Measurements from ENCODE around the gene GCN1.

The GCN1 gene

GRCh38 chr12:120142231-120142877, 52.2 kb downstream of the GCN1 start:
- no peak for DNase-seq (ENCODE audit: low read depth)

GRCh38 chr12:120141336-120141735, 53.2 kb downstream of the GCN1 start:
- DNase-seq (ENCODE audit: low read depth), result no peak

- DNase-seq (ENCODE audit: low read depth), result no peak
Observed at GRCh38 chr12:120140603-120141002, 53.9 kb downstream of the GCN1 start.

GRCh38 chr12:120139958-120140357, 54.6 kb downstream of the GCN1 start:
- no peak for DNase-seq (ENCODE audit: low read depth)

GRCh38 chr12:120138366-120138765, 56.1 kb downstream of the GCN1 start:
- no peak for DNase-seq (ENCODE audit: low read depth)

GRCh38 chr12:120137833-120138232, 56.7 kb downstream of the GCN1 start:
- no peak for DNase-seq (ENCODE audit: low read depth)

GRCh38 chr12:120136093-120136770, 58.3 kb downstream of the GCN1 start:
- no peak for DNase-seq (ENCODE audit: low read depth)

GRCh38 chr12:120134307-120134980, 60.1 kb downstream of the GCN1 start:
- no peak for DNase-seq (ENCODE audit: low read depth)

GRCh38 chr12:120132863-120133385, 61.6 kb downstream of the GCN1 start:
- DNase-seq (ENCODE audit: low read depth), result no peak

- DNase-seq (ENCODE audit: low read depth), result no peak
Observed at GRCh38 chr12:120132054-120132836, 62.3 kb downstream of the GCN1 start.

- no peak for DNase-seq (ENCODE audit: low read depth)
Observed at GRCh38 chr12:120131116-120131515, 63.4 kb downstream of the GCN1 start.

- DNase-seq (ENCODE audit: low read depth), result no peak
Observed at GRCh38 chr12:120130011-120130410, 64.5 kb downstream of the GCN1 start.

GRCh38 chr12:120126635-120127005, 67.9 kb downstream of the GCN1 start:
- DNase-seq (ENCODE audit: low read depth), result no peak

GRCh38 chr12:120125792-120126634, 68.5 kb downstream of the GCN1 start:
- DNase-seq (ENCODE audit: low read depth), result no peak

GRCh38 chr12:120125029-120125428, 69.5 kb downstream of the GCN1 start:
- DNase-seq (ENCODE audit: low read depth), result no peak

- DNase-seq (ENCODE audit: low read depth), result no peak
Observed at GRCh38 chr12:120121766-120122293, 72.7 kb downstream of the GCN1 start.

- DNase-seq (ENCODE audit: low read depth), result no peak
Observed at GRCh38 chr12:120121343-120121742, 73.2 kb downstream of the GCN1 start.

- DNase-seq (ENCODE audit: low read depth), result no peak
Observed at GRCh38 chr12:120119271-120119973, 75.1 kb downstream of the GCN1 start.

GRCh38 chr12:120118321-120119061, 76.0 kb downstream of the GCN1 start:
- no peak for DNase-seq (ENCODE audit: low read depth)

GRCh38 chr12:120117961-120118320, 76.6 kb downstream of the GCN1 start:
- DNase-seq (ENCODE audit: low read depth), result no peak
